GM12891 (cell line): ENCODE measurements around the gene APCDD1.

Source experiments
- POLR2A ChIP-seq: IDR thresholded peaks from 2 replicates; pipeline ENCODE4 v1.6.1; 2011; ENCODE audit warnings: low read depth, low read length, control low read depth
- POLR2AphosphoS5 ChIP-seq: IDR thresholded peaks from 2 replicates; pipeline ENCODE4 v1.6.1; 2011; ENCODE audit warnings: low read depth, low read length, control low read depth
- POU2F2 ChIP-seq: IDR thresholded peaks from 2 replicates; pipeline ENCODE4 v1.6.1; 2011; ENCODE audit warnings: low read depth, mild to moderate bottlenecking, control low read depth, low read length, moderate library complexity

GRCh38 chr18:10514601-10515000 is 60.2 kb downstream of the APCDD1 start:
- TF ChIP-seq POLR2AphosphoS5 (no peak), POU2F2 (no peak), POLR2A (no peak)
